Liver (tissue), 9 donors: ENCODE results near the gene ARHGEF10L. TPM values are rescaled to one million over a fixed set of nuclear protein-coding genes. Genes with fewer than 3 reads are reported as not detected.

Experiments
- DNase-seq: peaks from one replicate; pipeline ENCODE4 v3.0.0-alpha.2; 2017; ENCODE audit warnings: low spot score
- H3K27ac ChIP-seq, 2 donors: one replicate each; pipeline ENCODE4 v1.7.0; 2013; ENCODE audit warnings: inconsistent platforms in 2 of 2, low read length in 2 of 2, control low read depth in 1 of 2, low read depth in 1 of 2, mild to moderate bottlenecking in 1 of 2
- H3K27me3 ChIP-seq, 4 donors: one replicate each; pipeline versions ENCODE4 v1.6.1 to v1.7.0; 2013; ENCODE audit warnings: low read length in 3 of 4, inconsistent platforms in 1 of 4, mild to moderate bottlenecking in 1 of 4, moderate library complexity in 1 of 4; ENCODE audit not compliant: control insufficient read depth in 4 of 4, insufficient read depth in 4 of 4
- H3K36me3 ChIP-seq, 4 donors: one replicate each; pipeline versions ENCODE4 v1.6.1 to v1.7.0; 2013; ENCODE audit warnings: low read length in 3 of 4, mild to moderate bottlenecking in 3 of 4, low read depth in 1 of 4, moderate library complexity in 1 of 4; ENCODE audit not compliant: control insufficient read depth in 4 of 4, insufficient read depth in 3 of 4
- H3K4me1 ChIP-seq, 4 donors: one replicate each; pipeline versions ENCODE4 v1.6.1 to v1.7.0; 2013; ENCODE audit warnings: low read length in 3 of 4, mild to moderate bottlenecking in 3 of 4, moderate library complexity in 1 of 4; ENCODE audit not compliant: control insufficient read depth in 4 of 4, insufficient read depth in 4 of 4
- H3K4me3 ChIP-seq, 3 donors: one replicate each; pipeline versions ENCODE4 v1.6.1 to v1.7.0; 2013; ENCODE audit warnings: low read length in 3 of 3, control low read depth in 1 of 3, low read depth in 1 of 3, mild to moderate bottlenecking in 1 of 3
- H3K9ac ChIP-seq, 2 donors: one replicate each; pipeline ENCODE4 v1.7.0; 2013; ENCODE audit warnings: low read length in 2 of 2, mild to moderate bottlenecking in 2 of 2, moderate library complexity in 2 of 2, control low read depth in 1 of 2, low read depth in 1 of 2
- H3K9me3 ChIP-seq, 4 donors: one replicate each; pipeline versions ENCODE4 v1.6.1 to v1.7.0; 2013; ENCODE audit warnings: low read length in 3 of 4; ENCODE audit not compliant: control insufficient read depth in 4 of 4
- EGR1 ChIP-seq, 2 donors: IDR thresholded peaks; 2 replicates each; pipeline ENCODE4 v1.6.1; 2016 to 2018; ENCODE audit warnings: antibody characterized with exemption in 2 of 2, low read depth in 2 of 2
- GABPA ChIP-seq, 2 donors: IDR thresholded peaks in 1 of 2; conservative IDR thresholded peaks in 1 of 2; 2 replicates each; pipeline ENCODE4 v1.6.1; 2016; ENCODE audit warnings: antibody characterized with exemption in 2 of 2, mild to moderate bottlenecking in 1 of 2, moderate library complexity in 1 of 2
- HNF4A ChIP-seq, 2 donors: conservative IDR thresholded peaks; 2 replicates each; pipeline ENCODE4 v1.6.1; 2016; ENCODE audit warnings: antibody characterized with exemption in 2 of 2, mild to moderate bottlenecking in 2 of 2
- JUND ChIP-seq, 2 donors: IDR thresholded peaks; 2 replicates each; pipeline ENCODE4 v1.6.1; 2016; ENCODE audit warnings: antibody characterized with exemption in 2 of 2
- MAX ChIP-seq: IDR thresholded peaks from 2 replicates; pipeline ENCODE4 v1.6.1; 2016; ENCODE audit warnings: antibody characterized with exemption
- RAD21 ChIP-seq, 2 donors: IDR thresholded peaks; 2 replicates each; pipeline ENCODE4 v1.6.1; 2016; ENCODE audit warnings: antibody characterized with exemption in 2 of 2, mild to moderate bottlenecking in 2 of 2
- RXRA ChIP-seq, 2 donors: IDR thresholded peaks; 2 replicates each; pipeline ENCODE4 v1.6.1; 2017 to 2018; ENCODE audit warnings: antibody characterized with exemption in 2 of 2, mild to moderate bottlenecking in 1 of 2
- TAF1 ChIP-seq: conservative IDR thresholded peaks from 2 replicates; pipeline ENCODE4 v1.6.1; 2016; ENCODE audit warnings: antibody characterized with exemption, mild to moderate bottlenecking
- WGBS: extraction: QIAGEN DNeasy Blood & Tissue Kit; methylation state at CpG from one replicate; pipeline ENCODE4 v1.1.7; 2013; 5-methylcytosine and 5-hydroxymethylcytosine counted together
- polyA plus RNA-seq, 2 donors: library from polyadenylated mRNA; stranded (reverse) in 1 of 2; unstranded in 1 of 2; fragments of 200-250 nt in 1 of 2; fragments of >200 nt in 1 of 2; fragmentation: Nextera tagmentation in 1 of 2; extraction: Ambion mirVana in 1 of 2; gene quantifications; one replicate each; pipeline versions ENCODE4 v1.2.1 to v1.2.3, GENCODE V29; 2013 to 2015
- total RNA-seq, 2 donors: library from RNA; depleted of rRNA; stranded (reverse); fragments of >200 nt; gene quantifications; one replicate each; pipeline ENCODE4 v1.2.3, GENCODE V29; 2014
- TF ChIP-seq, protein P1 (sequence below): fragments of 150-350 bp; IDR thresholded peaks from 2 replicates; pipeline ENCODE4 v1.5.1; 2017; ENCODE audit warnings: improper control_type of control experiment, low read depth, low read length; ENCODE audit not compliant: missing input control
- TF ChIP-seq, protein P2 (sequence below): IDR thresholded peaks from 2 replicates; pipeline ENCODE4 v1.6.1; 2016; ENCODE audit warnings: antibody characterized with exemption
- donor health status: healthy.
- donor health status: healthy.
- donor health status: healthy.
- donor health status: healthy.
- donor health status: healthy.

Gene ARHGEF10L
- total and polyA plus RNA-seq, 4 donors = 26.3 to 169 (median 57.5) TPM

DNA sequence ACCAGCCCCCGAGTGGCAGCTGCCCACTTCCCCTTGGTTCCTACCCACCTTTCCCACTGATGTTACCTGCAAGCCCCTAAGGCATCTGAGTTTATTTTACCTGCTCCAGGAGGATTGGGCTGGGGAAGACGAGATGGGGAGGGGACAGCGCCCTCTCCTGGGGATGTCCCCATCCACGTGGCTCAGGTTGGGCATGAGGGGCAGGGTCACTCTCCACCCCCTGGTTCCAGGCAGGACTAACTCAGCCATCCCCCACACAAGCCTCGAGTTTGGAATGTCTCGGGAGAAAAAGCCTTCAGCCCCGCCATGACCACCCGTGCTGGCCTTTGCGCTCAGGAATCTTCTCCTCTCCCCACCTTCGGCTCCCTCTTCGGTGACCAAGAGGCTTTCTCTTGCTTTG, 90.0 kb downstream of the ARHGEF10L start:
- 78% methylated on average over 11 of the region's 11 CpGs for WGBS
- Histone ChIP-seq H3K27ac (peak overlapping the region; percentile 23 to 38), H3K4me3 (no peak overlapping the region), H3K9me3 (no peaks in the 10 kb centered on the region), H3K27me3 (no peaks in the 10 kb centered on the region), H3K4me1 (peaks cover 2 to 17% (median 4%) of the 10 kb centered on the region in 4 donors), H3K36me3 (peaks cover 24 to 84% (median 64%) of the 10 kb centered on the region in 4 donors), H3K9ac (no peak overlapping the region)
- DNase-seq = no peak
- TF ChIP-seq, protein P1, sequence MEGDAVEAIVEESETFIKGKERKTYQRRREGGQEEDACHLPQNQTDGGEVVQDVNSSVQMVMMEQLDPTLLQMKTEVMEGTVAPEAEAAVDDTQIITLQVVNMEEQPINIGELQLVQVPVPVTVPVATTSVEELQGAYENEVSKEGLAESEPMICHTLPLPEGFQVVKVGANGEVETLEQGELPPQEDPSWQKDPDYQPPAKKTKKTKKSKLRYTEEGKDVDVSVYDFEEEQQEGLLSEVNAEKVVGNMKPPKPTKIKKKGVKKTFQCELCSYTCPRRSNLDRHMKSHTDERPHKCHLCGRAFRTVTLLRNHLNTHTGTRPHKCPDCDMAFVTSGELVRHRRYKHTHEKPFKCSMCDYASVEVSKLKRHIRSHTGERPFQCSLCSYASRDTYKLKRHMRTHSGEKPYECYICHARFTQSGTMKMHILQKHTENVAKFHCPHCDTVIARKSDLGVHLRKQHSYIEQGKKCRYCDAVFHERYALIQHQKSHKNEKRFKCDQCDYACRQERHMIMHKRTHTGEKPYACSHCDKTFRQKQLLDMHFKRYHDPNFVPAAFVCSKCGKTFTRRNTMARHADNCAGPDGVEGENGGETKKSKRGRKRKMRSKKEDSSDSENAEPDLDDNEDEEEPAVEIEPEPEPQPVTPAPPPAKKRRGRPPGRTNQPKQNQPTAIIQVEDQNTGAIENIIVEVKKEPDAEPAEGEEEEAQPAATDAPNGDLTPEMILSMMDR = peak; percentile 19
- no peak for TF ChIP-seq MAX
- peak in 1 of 2 donors; percentile 38 for TF ChIP-seq RAD21 (IDR thresholded peaks at IDR 0.05)
- no peak for TF ChIP-seq TAF1

GRCh38 chr1:17630048-17630830, 90.7 kb downstream of the ARHGEF10L start:
- 56% methylated on average over 16 of the region's 16 CpGs for WGBS
- H3K9ac ChIP-seq = no peak overlapping the region
- no peaks in the 10 kb centered on the region for H3K9me3 ChIP-seq
- H3K4me1 ChIP-seq = peaks cover 2 to 18% (median 4%) of the 10 kb centered on the region in 4 donors
- H3K27ac ChIP-seq = peak overlapping the region; percentile 38 to 49
- no peaks in the 10 kb centered on the region for H3K27me3 ChIP-seq
- H3K4me3 ChIP-seq = no peak overlapping the region
- DNase-seq = no peak
- TF ChIP-seq GABPA (IDR thresholded peaks at IDR 0.05 in 1 of 2, conservative IDR thresholded peaks at IDR 0.05 in 1 of 2) (no peak), MAX (no peak), JUND (IDR thresholded peaks at IDR 0.05) (no peak), RAD21 (IDR thresholded peaks at IDR 0.05) (peak in 1 of 2 donors; percentile 10), RXRA (IDR thresholded peaks at IDR 0.05) (peak; percentile 26 to 41), EGR1 (IDR thresholded peaks at IDR 0.05; ENCODE audit: low read depth in 2 of 2) (no peak), HNF4A (conservative IDR thresholded peaks at IDR 0.05) (peak in 1 of 2 donors; percentile 15)
- TF ChIP-seq, protein P2, sequence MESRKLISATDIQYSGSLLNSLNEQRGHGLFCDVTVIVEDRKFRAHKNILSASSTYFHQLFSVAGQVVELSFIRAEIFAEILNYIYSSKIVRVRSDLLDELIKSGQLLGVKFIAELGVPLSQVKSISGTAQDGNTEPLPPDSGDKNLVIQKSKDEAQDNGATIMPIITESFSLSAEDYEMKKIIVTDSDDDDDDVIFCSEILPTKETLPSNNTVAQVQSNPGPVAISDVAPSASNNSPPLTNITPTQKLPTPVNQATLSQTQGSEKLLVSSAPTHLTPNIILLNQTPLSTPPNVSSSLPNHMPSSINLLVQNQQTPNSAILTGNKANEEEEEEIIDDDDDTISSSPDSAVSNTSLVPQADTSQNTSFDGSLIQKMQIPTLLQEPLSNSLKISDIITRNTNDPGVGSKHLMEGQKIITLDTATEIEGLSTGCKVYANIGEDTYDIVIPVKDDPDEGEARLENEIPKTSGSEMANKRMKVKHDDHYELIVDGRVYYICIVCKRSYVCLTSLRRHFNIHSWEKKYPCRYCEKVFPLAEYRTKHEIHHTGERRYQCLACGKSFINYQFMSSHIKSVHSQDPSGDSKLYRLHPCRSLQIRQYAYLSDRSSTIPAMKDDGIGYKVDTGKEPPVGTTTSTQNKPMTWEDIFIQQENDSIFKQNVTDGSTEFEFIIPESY = no peak
- TF ChIP-seq, protein P1 = no peak
- peaks cover 31 to 84% (median 60%) of the 10 kb centered on the region in 4 donors for H3K36me3 ChIP-seq
